Prostate gland (tissue), 2 donors: ENCODE data around the gene KCTD4.

Experiments
- POLR2A ChIP-seq: fragments of 450-650 bp; IDR thresholded peaks from one replicate; pipeline ENCODE4 v1.6.1; 2016; ENCODE audit warnings: antibody characterized with exemption, mild to moderate bottlenecking
- POLR2AphosphoS5 ChIP-seq: sonication (generic); formaldehyde crosslinking; IDR thresholded peaks from one replicate; pipeline ENCODE4 v1.6.1; 2017; ENCODE audit warnings: antibody characterized with exemption
- TF ChIP-seq, protein P1 (sequence below), 4 experiments: fragments of 200-600 bp in 2 of 4; fragments of 450-650 bp in 2 of 4; sonication (generic) in 2 of 4; IDR thresholded peaks; 1 replicate in 3 of 4; 2 replicates in 1 of 4; pipeline ENCODE4 v1.5.1; 2016 to 2019; ENCODE audit warnings: antibody characterized with exemption in 4 of 4, mild to moderate bottlenecking in 2 of 4, moderate library complexity in 2 of 4

DNA sequence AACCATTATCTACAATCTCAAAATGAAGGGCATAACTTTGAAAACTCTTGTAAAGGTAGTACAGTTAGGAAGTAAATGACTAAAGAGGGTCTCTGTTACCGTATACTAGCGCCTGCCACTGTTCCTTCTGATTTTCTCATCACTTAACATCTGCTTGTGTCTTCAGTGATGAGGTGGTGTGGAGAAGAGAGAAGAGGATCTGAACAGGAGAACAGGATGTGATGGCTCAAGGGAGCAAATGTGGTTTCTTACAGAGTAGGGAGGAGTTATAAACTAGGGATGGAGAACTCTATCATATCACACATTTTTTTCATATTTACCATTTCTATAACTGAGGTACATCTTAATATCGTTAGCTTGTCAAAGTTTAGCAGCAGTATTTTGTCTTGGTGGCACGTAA lies 1.1 kb downstream of the KCTD4 start:
- TF ChIP-seq, protein P1, sequence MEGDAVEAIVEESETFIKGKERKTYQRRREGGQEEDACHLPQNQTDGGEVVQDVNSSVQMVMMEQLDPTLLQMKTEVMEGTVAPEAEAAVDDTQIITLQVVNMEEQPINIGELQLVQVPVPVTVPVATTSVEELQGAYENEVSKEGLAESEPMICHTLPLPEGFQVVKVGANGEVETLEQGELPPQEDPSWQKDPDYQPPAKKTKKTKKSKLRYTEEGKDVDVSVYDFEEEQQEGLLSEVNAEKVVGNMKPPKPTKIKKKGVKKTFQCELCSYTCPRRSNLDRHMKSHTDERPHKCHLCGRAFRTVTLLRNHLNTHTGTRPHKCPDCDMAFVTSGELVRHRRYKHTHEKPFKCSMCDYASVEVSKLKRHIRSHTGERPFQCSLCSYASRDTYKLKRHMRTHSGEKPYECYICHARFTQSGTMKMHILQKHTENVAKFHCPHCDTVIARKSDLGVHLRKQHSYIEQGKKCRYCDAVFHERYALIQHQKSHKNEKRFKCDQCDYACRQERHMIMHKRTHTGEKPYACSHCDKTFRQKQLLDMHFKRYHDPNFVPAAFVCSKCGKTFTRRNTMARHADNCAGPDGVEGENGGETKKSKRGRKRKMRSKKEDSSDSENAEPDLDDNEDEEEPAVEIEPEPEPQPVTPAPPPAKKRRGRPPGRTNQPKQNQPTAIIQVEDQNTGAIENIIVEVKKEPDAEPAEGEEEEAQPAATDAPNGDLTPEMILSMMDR (IDR thresholded peaks at IDR 0.05): no peak
- TF ChIP-seq POLR2AphosphoS5: no peak
- TF ChIP-seq POLR2A: no peak
